GM19468 (cell line): ENCODE measurements around the gene PHF21B.
"Not testable (repeated sequence)": the region's sequence is repeated elsewhere in the genome, so short reads cannot be mapped to it uniquely, and the experiment has no call there.

ENCODE experiments used
- ATAC-seq: cut with Tn5 transposase; IDR thresholded peaks from one replicate; pipeline ENCODE4 v1.9.1; 2021; ENCODE audit warnings: mild to moderate bottlenecking, moderate library complexity, moderate number of reproducible peaks; ENCODE audit not compliant: unreplicated experiment; ENCODE audit errors: extremely low read depth

Gene PHF21B

GRCh38 chr22:44965171-44965570, 44.6 kb downstream of the PHF21B start:
- no peak for ATAC-seq

GRCh38 chr22:44964722-44965078, 45.1 kb downstream of the PHF21B start:
- ATAC-seq, result no peak

GRCh38 chr22:44963832-44964721, 45.7 kb downstream of the PHF21B start:
- ATAC-seq, result no peak

GRCh38 chr22:44962741-44963454, 46.9 kb downstream of the PHF21B start:
- no peak for ATAC-seq

- ATAC-seq, result not testable (repeated sequence)
Measured at GRCh38 chr22:44961682-44962081, 48.1 kb downstream of the PHF21B start.

GRCh38 chr22:44956840-44957767, 52.7 kb downstream of the PHF21B start:
- ATAC-seq, result no peak

GRCh38 chr22:44955102-44955501, 54.7 kb downstream of the PHF21B start:
- ATAC-seq, result no peak

- no peak for ATAC-seq
Measured at GRCh38 chr22:44954149-44954548, 55.7 kb downstream of the PHF21B start.

GRCh38 chr22:44952863-44953746, 56.7 kb downstream of the PHF21B start:
- no peak for ATAC-seq

- no peak for ATAC-seq
Measured at GRCh38 chr22:44951510-44951816, 58.3 kb downstream of the PHF21B start.

GRCh38 chr22:44950806-44951509, 58.8 kb downstream of the PHF21B start:
- no peak for ATAC-seq

- ATAC-seq, result no peak
Measured at GRCh38 chr22:44947846-44948245, 62.0 kb downstream of the PHF21B start.

GRCh38 chr22:44947049-44947448, 62.8 kb downstream of the PHF21B start:
- no peak for ATAC-seq

GRCh38 chr22:44944883-44945601, 64.8 kb downstream of the PHF21B start:
- no peak for ATAC-seq

GRCh38 chr22:44943701-44944324, 66.0 kb downstream of the PHF21B start:
- ATAC-seq, result no peak

GRCh38 chr22:44942979-44943700, 66.7 kb downstream of the PHF21B start:
- no peak for ATAC-seq

GRCh38 chr22:44942056-44942455, 67.7 kb downstream of the PHF21B start:
- no peak for ATAC-seq
